ENCODE data around the gene ASAP3. TPM values are rescaled to one million over a fixed set of nuclear protein-coding genes. Genes with fewer than 3 reads are reported as not detected.

Gene ASAP3
- total and polyA plus RNA-seq, 9 of the 15 experiments (the other 6 are each of a cell fraction or from before 2014, with no cell fraction given), result 1.7 to 31.2 (median 17.4) TPM

DNA sequence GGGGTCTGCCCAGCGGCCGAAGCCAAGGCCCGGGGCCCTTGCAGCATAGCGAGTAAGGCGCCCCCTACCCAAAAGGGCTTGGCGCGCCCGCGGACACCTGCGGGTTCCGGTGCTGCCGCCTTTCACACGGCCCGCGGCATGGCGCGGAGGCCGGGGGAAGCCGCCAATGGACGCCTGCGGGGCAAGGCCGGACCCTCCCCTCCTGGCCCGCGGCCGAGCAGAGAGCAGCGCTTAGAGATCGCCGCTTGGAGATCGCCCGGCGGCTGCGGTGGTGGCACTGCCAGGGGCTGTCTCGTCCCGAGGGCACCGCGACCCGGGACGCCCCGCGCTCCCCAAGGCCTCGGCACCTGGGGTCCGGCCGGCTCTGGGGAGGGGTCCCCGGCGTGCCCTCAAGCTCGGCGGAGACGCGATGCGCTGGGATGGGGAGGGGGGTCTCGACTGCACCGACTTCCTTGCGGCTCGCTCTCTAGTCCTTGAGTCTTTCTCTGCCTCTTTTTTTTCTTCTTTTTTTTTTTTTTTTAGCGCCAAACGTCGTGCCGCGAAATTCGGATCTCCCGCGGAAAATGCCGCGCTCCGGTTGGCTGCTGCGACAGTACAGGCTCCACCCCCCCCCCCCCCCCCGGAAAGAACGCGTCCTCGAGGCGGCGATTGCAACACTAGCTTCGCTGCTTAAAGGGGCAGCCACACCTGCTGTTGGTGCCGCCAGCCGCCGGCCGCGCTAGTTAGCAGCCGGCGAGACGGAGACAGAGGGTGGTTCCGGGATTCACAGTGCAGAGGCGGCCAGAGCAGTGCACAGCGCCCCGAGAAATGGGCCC is 47.0 kb upstream of the ASAP3 start, which contains the start of gene E2F2 (continued):
- TF ChIP-seq, protein P1, sequence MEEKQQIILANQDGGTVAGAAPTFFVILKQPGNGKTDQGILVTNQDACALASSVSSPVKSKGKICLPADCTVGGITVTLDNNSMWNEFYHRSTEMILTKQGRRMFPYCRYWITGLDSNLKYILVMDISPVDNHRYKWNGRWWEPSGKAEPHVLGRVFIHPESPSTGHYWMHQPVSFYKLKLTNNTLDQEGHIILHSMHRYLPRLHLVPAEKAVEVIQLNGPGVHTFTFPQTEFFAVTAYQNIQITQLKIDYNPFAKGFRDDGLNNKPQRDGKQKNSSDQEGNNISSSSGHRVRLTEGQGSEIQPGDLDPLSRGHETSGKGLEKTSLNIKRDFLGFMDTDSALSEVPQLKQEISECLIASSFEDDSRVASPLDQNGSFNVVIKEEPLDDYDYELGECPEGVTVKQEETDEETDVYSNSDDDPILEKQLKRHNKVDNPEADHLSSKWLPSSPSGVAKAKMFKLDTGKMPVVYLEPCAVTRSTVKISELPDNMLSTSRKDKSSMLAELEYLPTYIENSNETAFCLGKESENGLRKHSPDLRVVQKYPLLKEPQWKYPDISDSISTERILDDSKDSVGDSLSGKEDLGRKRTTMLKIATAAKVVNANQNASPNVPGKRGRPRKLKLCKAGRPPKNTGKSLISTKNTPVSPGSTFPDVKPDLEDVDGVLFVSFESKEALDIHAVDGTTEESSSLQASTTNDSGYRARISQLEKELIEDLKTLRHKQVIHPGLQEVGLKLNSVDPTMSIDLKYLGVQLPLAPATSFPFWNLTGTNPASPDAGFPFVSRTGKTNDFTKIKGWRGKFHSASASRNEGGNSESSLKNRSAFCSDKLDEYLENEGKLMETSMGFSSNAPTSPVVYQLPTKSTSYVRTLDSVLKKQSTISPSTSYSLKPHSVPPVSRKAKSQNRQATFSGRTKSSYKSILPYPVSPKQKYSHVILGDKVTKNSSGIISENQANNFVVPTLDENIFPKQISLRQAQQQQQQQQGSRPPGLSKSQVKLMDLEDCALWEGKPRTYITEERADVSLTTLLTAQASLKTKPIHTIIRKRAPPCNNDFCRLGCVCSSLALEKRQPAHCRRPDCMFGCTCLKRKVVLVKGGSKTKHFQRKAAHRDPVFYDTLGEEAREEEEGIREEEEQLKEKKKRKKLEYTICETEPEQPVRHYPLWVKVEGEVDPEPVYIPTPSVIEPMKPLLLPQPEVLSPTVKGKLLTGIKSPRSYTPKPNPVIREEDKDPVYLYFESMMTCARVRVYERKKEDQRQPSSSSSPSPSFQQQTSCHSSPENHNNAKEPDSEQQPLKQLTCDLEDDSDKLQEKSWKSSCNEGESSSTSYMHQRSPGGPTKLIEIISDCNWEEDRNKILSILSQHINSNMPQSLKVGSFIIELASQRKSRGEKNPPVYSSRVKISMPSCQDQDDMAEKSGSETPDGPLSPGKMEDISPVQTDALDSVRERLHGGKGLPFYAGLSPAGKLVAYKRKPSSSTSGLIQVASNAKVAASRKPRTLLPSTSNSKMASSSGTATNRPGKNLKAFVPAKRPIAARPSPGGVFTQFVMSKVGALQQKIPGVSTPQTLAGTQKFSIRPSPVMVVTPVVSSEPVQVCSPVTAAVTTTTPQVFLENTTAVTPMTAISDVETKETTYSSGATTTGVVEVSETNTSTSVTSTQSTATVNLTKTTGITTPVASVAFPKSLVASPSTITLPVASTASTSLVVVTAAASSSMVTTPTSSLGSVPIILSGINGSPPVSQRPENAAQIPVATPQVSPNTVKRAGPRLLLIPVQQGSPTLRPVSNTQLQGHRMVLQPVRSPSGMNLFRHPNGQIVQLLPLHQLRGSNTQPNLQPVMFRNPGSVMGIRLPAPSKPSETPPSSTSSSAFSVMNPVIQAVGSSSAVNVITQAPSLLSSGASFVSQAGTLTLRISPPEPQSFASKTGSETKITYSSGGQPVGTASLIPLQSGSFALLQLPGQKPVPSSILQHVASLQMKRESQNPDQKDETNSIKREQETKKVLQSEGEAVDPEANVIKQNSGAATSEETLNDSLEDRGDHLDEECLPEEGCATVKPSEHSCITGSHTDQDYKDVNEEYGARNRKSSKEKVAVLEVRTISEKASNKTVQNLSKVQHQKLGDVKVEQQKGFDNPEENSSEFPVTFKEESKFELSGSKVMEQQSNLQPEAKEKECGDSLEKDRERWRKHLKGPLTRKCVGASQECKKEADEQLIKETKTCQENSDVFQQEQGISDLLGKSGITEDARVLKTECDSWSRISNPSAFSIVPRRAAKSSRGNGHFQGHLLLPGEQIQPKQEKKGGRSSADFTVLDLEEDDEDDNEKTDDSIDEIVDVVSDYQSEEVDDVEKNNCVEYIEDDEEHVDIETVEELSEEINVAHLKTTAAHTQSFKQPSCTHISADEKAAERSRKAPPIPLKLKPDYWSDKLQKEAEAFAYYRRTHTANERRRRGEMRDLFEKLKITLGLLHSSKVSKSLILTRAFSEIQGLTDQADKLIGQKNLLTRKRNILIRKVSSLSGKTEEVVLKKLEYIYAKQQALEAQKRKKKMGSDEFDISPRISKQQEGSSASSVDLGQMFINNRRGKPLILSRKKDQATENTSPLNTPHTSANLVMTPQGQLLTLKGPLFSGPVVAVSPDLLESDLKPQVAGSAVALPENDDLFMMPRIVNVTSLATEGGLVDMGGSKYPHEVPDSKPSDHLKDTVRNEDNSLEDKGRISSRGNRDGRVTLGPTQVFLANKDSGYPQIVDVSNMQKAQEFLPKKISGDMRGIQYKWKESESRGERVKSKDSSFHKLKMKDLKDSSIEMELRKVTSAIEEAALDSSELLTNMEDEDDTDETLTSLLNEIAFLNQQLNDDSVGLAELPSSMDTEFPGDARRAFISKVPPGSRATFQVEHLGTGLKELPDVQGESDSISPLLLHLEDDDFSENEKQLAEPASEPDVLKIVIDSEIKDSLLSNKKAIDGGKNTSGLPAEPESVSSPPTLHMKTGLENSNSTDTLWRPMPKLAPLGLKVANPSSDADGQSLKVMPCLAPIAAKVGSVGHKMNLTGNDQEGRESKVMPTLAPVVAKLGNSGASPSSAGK (IDR thresholded peaks at IDR 0.05), result peak; percentile 68
- TF ChIP-seq HDAC1 (IDR thresholded peaks at IDR 0.05) (peak in 1 of 2 experiments; percentile 68; a peak in 2 of 4 replicates), SLC30A9 (CRISPR knock-in tag; IDR thresholded peaks at IDR 0.05) (no peak), SIX5 (IDR thresholded peaks at IDR 0.05; ENCODE audit: borderline replicate concordance in 1 of 2, insufficient read depth in 1 of 2, low read depth in 1 of 2, low read length in 2 of 2) (no peak), ZNF253 (CRISPR knock-in tag; conservative IDR thresholded peaks at IDR 0.05) (no peak), RCOR1 (IDR thresholded peaks at IDR 0.05; ENCODE audit: borderline replicate concordance in 1 of 2, low read depth in 2 of 2, low read length in 2 of 2) (peak; percentile 26 to 70; a peak in 2 of 4 replicates), CBX1 (IDR thresholded peaks at IDR 0.05; ENCODE audit: low read depth) (peak; percentile 52; the same call in 1 of the 2 replicates), ZFPM2 (CRISPR knock-in tag; IDR thresholded peaks at IDR 0.05) (no peak), ZNF197 (CRISPR knock-in tag; IDR thresholded peaks at IDR 0.05; ENCODE audit: low read depth) (0 out of 2 replicates have a peak, but pooled peaks have one; percentile 33)
- TF ChIP-seq, protein P2, sequence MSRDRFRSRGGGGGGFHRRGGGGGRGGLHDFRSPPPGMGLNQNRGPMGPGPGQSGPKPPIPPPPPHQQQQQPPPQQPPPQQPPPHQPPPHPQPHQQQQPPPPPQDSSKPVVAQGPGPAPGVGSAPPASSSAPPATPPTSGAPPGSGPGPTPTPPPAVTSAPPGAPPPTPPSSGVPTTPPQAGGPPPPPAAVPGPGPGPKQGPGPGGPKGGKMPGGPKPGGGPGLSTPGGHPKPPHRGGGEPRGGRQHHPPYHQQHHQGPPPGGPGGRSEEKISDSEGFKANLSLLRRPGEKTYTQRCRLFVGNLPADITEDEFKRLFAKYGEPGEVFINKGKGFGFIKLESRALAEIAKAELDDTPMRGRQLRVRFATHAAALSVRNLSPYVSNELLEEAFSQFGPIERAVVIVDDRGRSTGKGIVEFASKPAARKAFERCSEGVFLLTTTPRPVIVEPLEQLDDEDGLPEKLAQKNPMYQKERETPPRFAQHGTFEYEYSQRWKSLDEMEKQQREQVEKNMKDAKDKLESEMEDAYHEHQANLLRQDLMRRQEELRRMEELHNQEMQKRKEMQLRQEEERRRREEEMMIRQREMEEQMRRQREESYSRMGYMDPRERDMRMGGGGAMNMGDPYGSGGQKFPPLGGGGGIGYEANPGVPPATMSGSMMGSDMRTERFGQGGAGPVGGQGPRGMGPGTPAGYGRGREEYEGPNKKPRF (IDR thresholded peaks at IDR 0.05; ENCODE audit: low read depth, low read length), result no peak
- TF ChIP-seq, protein P3, sequence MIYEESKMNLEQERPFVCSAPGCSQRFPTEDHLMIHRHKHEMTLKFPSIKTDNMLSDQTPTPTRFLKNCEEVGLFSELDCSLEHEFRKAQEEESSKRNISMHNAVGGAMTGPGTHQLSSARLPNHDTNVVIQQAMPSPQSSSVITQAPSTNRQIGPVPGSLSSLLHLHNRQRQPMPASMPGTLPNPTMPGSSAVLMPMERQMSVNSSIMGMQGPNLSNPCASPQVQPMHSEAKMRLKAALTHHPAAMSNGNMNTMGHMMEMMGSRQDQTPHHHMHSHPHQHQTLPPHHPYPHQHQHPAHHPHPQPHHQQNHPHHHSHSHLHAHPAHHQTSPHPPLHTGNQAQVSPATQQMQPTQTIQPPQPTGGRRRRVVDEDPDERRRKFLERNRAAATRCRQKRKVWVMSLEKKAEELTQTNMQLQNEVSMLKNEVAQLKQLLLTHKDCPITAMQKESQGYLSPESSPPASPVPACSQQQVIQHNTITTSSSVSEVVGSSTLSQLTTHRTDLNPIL (CRISPR knock-in tag; IDR thresholded peaks at IDR 0.05), result no peak
